ENCODE results near the gene LY9.

LY9 gene

GRCh38 chr1:160844447-160845232 lies 48.7 kb downstream of the LY9 start:
- H3K36me3 ChIP-seq (ENCODE audit: insufficient read depth) = no peaks in the 10 kb centered on the region
- no peaks in the 10 kb centered on the region for H3K27me3 ChIP-seq (ENCODE audit: insufficient read depth, low read depth)
- no peak overlapping the region for H3K27ac ChIP-seq
- no peak overlapping the region for H3K9ac ChIP-seq
- H3K4me3 ChIP-seq (IDR thresholded peaks at IDR 0.05; ENCODE audit: insufficient read depth, low read depth, low read length) = peak overlapping the region; percentile 43
- H3K79me2 ChIP-seq (ENCODE audit: insufficient read depth, low read depth) = no peaks in the 10 kb centered on the region
- TF ChIP-seq, protein P1, sequence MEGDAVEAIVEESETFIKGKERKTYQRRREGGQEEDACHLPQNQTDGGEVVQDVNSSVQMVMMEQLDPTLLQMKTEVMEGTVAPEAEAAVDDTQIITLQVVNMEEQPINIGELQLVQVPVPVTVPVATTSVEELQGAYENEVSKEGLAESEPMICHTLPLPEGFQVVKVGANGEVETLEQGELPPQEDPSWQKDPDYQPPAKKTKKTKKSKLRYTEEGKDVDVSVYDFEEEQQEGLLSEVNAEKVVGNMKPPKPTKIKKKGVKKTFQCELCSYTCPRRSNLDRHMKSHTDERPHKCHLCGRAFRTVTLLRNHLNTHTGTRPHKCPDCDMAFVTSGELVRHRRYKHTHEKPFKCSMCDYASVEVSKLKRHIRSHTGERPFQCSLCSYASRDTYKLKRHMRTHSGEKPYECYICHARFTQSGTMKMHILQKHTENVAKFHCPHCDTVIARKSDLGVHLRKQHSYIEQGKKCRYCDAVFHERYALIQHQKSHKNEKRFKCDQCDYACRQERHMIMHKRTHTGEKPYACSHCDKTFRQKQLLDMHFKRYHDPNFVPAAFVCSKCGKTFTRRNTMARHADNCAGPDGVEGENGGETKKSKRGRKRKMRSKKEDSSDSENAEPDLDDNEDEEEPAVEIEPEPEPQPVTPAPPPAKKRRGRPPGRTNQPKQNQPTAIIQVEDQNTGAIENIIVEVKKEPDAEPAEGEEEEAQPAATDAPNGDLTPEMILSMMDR (conservative IDR thresholded peaks at IDR 0.05; ENCODE audit: low read depth, low read length) = no peak
- H3K4me2 ChIP-seq = no peak overlapping the region
- H2AFZ ChIP-seq (ENCODE audit: low read depth) = no peak overlapping the region
- no peaks in the 10 kb centered on the region for H3K4me1 ChIP-seq (ENCODE audit: low read depth, poor library complexity, severe bottlenecking)
- H4K20me1 ChIP-seq (ENCODE audit: insufficient read depth) = no peaks in the 10 kb centered on the region

- no peaks in the 10 kb centered on the region for H3K4me1 ChIP-seq (ENCODE audit: low read depth, poor library complexity, severe bottlenecking)
- no peak overlapping the region for H3K4me2 ChIP-seq
- no peak overlapping the region for H3K4me3 ChIP-seq (IDR thresholded peaks at IDR 0.05; ENCODE audit: insufficient read depth, low read depth, low read length)
- no peaks in the 10 kb centered on the region for H3K36me3 ChIP-seq (ENCODE audit: insufficient read depth)
- H2AFZ ChIP-seq (ENCODE audit: low read depth) = no peak overlapping the region
- H3K79me2 ChIP-seq (ENCODE audit: insufficient read depth, low read depth) = no peaks in the 10 kb centered on the region
- no peaks in the 10 kb centered on the region for H4K20me1 ChIP-seq (ENCODE audit: insufficient read depth)
- no peak overlapping the region for H3K27ac ChIP-seq
- no peak overlapping the region for H3K9ac ChIP-seq
- TF ChIP-seq, protein P1 (conservative IDR thresholded peaks at IDR 0.05; ENCODE audit: low read depth, low read length) = no peak
- no peaks in the 10 kb centered on the region for H3K27me3 ChIP-seq (ENCODE audit: insufficient read depth, low read depth)
These were observed 50.3 kb downstream of the LY9 start for GRCh38 chr1:160846281-160846680.

GRCh38 chr1:160850541-160850940 lies 54.6 kb downstream of the LY9 start:
- Histone ChIP-seq H4K20me1 (ENCODE audit: insufficient read depth) (no peaks in the 10 kb centered on the region), H3K4me2 (no peak overlapping the region), H3K79me2 (ENCODE audit: insufficient read depth, low read depth) (no peaks in the 10 kb centered on the region), H3K36me3 (ENCODE audit: insufficient read depth) (no peaks in the 10 kb centered on the region), H2AFZ (ENCODE audit: low read depth) (no peak overlapping the region), H3K4me3 (IDR thresholded peaks at IDR 0.05; ENCODE audit: insufficient read depth, low read depth, low read length) (no peak overlapping the region), H3K27ac (no peak overlapping the region), H3K27me3 (ENCODE audit: insufficient read depth, low read depth) (no peaks in the 10 kb centered on the region), H3K9ac (no peak overlapping the region), H3K4me1 (ENCODE audit: low read depth, poor library complexity, severe bottlenecking) (no peaks in the 10 kb centered on the region)
- TF ChIP-seq, protein P1 (conservative IDR thresholded peaks at IDR 0.05; ENCODE audit: low read depth, low read length) = no peak

DNA sequence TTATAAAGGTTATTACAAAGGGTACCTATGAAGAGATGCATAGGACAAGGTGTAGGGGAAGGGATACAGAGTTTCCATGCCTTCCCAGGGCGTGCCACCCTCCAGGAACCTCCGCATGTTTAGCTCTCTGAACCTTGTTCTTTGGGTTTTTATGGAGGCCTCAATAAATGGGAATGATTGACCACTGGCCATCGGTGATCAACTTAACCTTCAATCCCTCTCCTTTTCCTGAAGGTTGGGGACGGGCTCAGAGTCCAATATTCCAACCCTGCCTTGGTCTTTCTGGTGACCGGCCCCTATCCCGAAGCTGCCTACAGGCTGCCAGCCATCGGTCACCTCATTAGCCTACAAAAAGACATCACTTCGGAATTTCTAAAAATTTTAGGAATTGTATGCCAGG lies 55.0 kb downstream of the LY9 start:
- Histone ChIP-seq H3K4me2 (no peak overlapping the region), H3K79me2 (ENCODE audit: insufficient read depth, low read depth) (no peaks in the 10 kb centered on the region), H3K4me3 (IDR thresholded peaks at IDR 0.05; ENCODE audit: insufficient read depth, low read depth, low read length) (no peak overlapping the region), H3K27ac (no peak overlapping the region), H3K27me3 (ENCODE audit: insufficient read depth, low read depth) (no peaks in the 10 kb centered on the region), H3K4me1 (ENCODE audit: low read depth, poor library complexity, severe bottlenecking) (no peaks in the 10 kb centered on the region), H4K20me1 (ENCODE audit: insufficient read depth) (no peaks in the 10 kb centered on the region), H3K36me3 (ENCODE audit: insufficient read depth) (no peaks in the 10 kb centered on the region), H2AFZ (ENCODE audit: low read depth) (no peak overlapping the region), H3K9ac (no peak overlapping the region)
- TF ChIP-seq, protein P1 (conservative IDR thresholded peaks at IDR 0.05; ENCODE audit: low read depth, low read length) = no peak
